ENCODE data around the gene BLOC1S5.

DNA sequence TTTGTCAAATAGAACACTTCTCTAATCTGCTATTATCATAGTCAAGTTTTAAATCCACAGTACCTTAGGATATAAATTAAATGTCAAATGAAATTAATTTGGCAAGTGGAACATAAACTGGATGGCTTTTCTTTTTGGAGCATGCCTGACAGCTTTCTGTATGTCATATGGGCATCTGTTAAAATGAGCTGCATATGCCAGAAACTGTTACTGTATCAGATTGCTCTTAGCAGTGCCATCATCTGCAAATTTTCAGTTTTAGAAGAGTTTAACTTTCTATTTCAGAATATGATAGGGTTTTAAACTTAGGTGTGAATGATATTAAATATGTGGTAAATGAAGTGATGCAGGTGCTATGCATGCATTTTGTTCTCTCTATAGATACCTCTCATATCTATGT is 41.6 kb upstream of the BLOC1S5 start:
- TF ChIP-seq, protein P1, sequence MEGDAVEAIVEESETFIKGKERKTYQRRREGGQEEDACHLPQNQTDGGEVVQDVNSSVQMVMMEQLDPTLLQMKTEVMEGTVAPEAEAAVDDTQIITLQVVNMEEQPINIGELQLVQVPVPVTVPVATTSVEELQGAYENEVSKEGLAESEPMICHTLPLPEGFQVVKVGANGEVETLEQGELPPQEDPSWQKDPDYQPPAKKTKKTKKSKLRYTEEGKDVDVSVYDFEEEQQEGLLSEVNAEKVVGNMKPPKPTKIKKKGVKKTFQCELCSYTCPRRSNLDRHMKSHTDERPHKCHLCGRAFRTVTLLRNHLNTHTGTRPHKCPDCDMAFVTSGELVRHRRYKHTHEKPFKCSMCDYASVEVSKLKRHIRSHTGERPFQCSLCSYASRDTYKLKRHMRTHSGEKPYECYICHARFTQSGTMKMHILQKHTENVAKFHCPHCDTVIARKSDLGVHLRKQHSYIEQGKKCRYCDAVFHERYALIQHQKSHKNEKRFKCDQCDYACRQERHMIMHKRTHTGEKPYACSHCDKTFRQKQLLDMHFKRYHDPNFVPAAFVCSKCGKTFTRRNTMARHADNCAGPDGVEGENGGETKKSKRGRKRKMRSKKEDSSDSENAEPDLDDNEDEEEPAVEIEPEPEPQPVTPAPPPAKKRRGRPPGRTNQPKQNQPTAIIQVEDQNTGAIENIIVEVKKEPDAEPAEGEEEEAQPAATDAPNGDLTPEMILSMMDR (IDR thresholded peaks at IDR 0.05) = no peak
- TF ChIP-seq SIN3A (IDR thresholded peaks at IDR 0.05; ENCODE audit: borderline replicate concordance, insufficient read depth, low read depth, low read length) = no peak
